Suprapubic skin (tissue), 4 donors: ENCODE results near the gene EIF2B5.

Experiments used
- EP300 ChIP-seq: sonication (generic); formaldehyde crosslinking; IDR thresholded peaks from one replicate; pipeline ENCODE4 v1.6.1; 2017; ENCODE audit warnings: antibody characterized with exemption
- POLR2AphosphoS5 ChIP-seq, 3 donors: sonication (generic); formaldehyde crosslinking; IDR thresholded peaks; one replicate each; pipeline ENCODE4 v1.6.1; 2017; ENCODE audit warnings: antibody characterized with exemption in 3 of 3
- TF ChIP-seq, protein P1 (sequence below), 2 donors: fragments of 200-600 bp in 1 of 2; fragments of 450-650 bp in 1 of 2; sonication (generic) in 1 of 2; IDR thresholded peaks; one replicate each; pipeline ENCODE4 v1.5.1; 2016 to 2019; ENCODE audit warnings: antibody characterized with exemption in 2 of 2, mild to moderate bottlenecking in 1 of 2, moderate library complexity in 1 of 2

DNA sequence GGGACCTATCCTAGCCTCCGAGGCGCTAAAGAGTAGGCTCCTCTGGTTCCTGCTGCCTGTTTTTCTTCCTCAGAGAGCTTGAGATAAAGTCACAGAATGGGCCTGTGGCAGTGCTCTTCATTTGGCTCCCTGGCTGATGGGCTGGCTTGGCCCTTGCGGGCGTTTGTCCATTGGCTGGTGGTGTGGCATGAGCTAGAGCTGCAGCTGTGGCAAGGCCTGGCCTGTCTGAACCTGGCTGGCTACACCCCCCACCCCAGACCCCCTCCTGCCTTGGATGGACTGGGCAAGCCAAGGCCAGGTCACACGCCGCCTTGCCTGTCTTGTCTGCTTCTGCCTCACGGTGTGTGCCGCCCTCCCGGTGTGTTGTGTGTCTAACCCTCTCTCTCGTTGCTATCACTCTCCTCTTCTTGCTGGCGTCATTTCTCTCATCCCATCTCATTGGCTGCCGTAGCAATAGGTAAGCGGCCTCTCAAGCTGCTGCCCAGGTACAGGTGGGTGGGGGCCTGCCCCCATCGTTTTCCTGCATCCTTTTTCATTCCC is 42.7 kb downstream of the EIF2B5 start:
- TF ChIP-seq, protein P1, sequence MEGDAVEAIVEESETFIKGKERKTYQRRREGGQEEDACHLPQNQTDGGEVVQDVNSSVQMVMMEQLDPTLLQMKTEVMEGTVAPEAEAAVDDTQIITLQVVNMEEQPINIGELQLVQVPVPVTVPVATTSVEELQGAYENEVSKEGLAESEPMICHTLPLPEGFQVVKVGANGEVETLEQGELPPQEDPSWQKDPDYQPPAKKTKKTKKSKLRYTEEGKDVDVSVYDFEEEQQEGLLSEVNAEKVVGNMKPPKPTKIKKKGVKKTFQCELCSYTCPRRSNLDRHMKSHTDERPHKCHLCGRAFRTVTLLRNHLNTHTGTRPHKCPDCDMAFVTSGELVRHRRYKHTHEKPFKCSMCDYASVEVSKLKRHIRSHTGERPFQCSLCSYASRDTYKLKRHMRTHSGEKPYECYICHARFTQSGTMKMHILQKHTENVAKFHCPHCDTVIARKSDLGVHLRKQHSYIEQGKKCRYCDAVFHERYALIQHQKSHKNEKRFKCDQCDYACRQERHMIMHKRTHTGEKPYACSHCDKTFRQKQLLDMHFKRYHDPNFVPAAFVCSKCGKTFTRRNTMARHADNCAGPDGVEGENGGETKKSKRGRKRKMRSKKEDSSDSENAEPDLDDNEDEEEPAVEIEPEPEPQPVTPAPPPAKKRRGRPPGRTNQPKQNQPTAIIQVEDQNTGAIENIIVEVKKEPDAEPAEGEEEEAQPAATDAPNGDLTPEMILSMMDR (IDR thresholded peaks at IDR 0.05) = no peak
- TF ChIP-seq POLR2AphosphoS5 (IDR thresholded peaks at IDR 0.05) (no peak), EP300 (no peak)
